A549 (cell line): ENCODE data around the gene TBC1D22A. TPM values are rescaled to one million over a fixed set of nuclear protein-coding genes. Genes with fewer than 3 reads are reported as not detected.

Experiments used
- ATAC-seq, 2 experiments: fragments of 200-7000 bp in 1 of 2; fragments of >200 bp in 1 of 2; cut with Nextera tagmentation in 1 of 2; cut with Tn5 transposase in 1 of 2; 3 replicates each; pipeline versions ENCODE4 v1.8.0 to v1.9.1; 2018 to 2020; ENCODE audit warnings: mild to moderate bottlenecking in 1 of 2, moderate library complexity in 1 of 2
- CTCF ChIA-PET: fragments of 300-600 bp; sonication (Branson Sonifier 250); formaldehyde crosslinking; extraction: SDS; loops from one replicate; lab custom pipeline; 2021; ENCODE audit warnings: antibody characterized with exemption, inconsistent platforms; lab: Yijun Ruan, JAX
- POLR2A ChIA-PET: fragments of 350-600 bp; formaldehyde crosslinking; extraction: SDS; loops from one replicate; lab custom pipeline; 2021; ENCODE audit warnings: antibody characterized with exemption, inconsistent platforms; lab: Yijun Ruan, JAX
- DNase-seq, 2 experiments: peaks; one replicate each; pipeline versions ENCODE4 v3.0.0 to v3.0.0-alpha.2; 2011 to 2016; ENCODE audit warnings: low read depth in 1 of 2, low spot score in 1 of 2
- FAIRE-seq: peaks from 2 replicates; lab custom pipeline; 2011; peaks lifted over from hg19 to GRCh38; lab: Jason Lieb, UNC
- H3K27ac ChIP-seq, 2 experiments: fragments of >200 bp; sonication (Bioruptor Twin); formaldehyde crosslinking; 3 replicates each; pipeline ENCODE4 v1.5.1; 2016 to 2017
- H3K4me1 ChIP-seq: fragments of >200 bp; sonication (Bioruptor Twin); formaldehyde crosslinking; 3 replicates; pipeline ENCODE4 v1.6.1; 2016
- H3K4me2 ChIP-seq: fragments of >200 bp; sonication (Bioruptor Twin); formaldehyde crosslinking; 3 replicates; pipeline ENCODE4 v1.6.1; 2016
- H3K4me3 ChIP-seq: fragments of >200 bp; sonication (Bioruptor Twin); formaldehyde crosslinking; 3 replicates; pipeline ENCODE4 v1.5.1; 2016
- H3K9me3 ChIP-seq: fragments of >200 bp; sonication (Bioruptor Twin); formaldehyde crosslinking; 3 replicates; pipeline ENCODE4 v1.6.1; 2016
- CBX2 ChIP-seq: fragments of 200-600 bp; sonication (generic); IDR thresholded peaks from 2 replicates; pipeline ENCODE4 v1.6.1; 2016; ENCODE audit warnings: low read depth, mild to moderate bottlenecking, borderline replicate concordance
- CEBPB ChIP-seq, 2 experiments: fragments of >200 bp in 1 of 2; sonication (Bioruptor Twin) in 1 of 2; formaldehyde crosslinking in 1 of 2; IDR thresholded peaks; 2 replicates each; pipeline ENCODE4 v1.6.1; 2012 to 2016
- EHF ChIP-seq: fragments of 250-450 bp; sonication (Bioruptor Pico); IDR thresholded peaks from 2 replicates; pipeline ENCODE4 v1.5.0; 2020; ENCODE audit warnings: mild to moderate bottlenecking
- EP300 ChIP-seq, 2 experiments: fragments of >200 bp; sonication (Bioruptor Twin); formaldehyde crosslinking; IDR thresholded peaks; 2 replicates in 1 of 2; 3 replicates in 1 of 2; pipeline ENCODE4 v1.6.1; 2016 to 2017
- GATA3 ChIP-seq: IDR thresholded peaks from 2 replicates; pipeline ENCODE4 v1.6.1; 2012; ENCODE audit warnings: borderline replicate concordance
- HEYL ChIP-seq: fragments of 250-450 bp; sonication (Bioruptor Pico); IDR thresholded peaks from 2 replicates; pipeline ENCODE4 v1.8.0; 2021; ENCODE audit warnings: mild to moderate bottlenecking, moderate library complexity
- KDM1A ChIP-seq: fragments of 200-600 bp; sonication (generic); IDR thresholded peaks from 2 replicates; pipeline ENCODE4 v1.6.1; 2016; ENCODE audit warnings: low read depth, mild to moderate bottlenecking
- MAZ ChIP-seq: fragments of 150-350 bp; IDR thresholded peaks from 2 replicates; pipeline ENCODE4 v1.6.1; 2014; ENCODE audit warnings: antibody characterized with exemption, low read depth, low read length, borderline replicate concordance
- NPAS2 ChIP-seq: fragments of 250-450 bp; sonication (Bioruptor Pico); IDR thresholded peaks from 2 replicates; pipeline ENCODE4 v1.8.0; 2022; ENCODE audit warnings: mild to moderate bottlenecking, moderate library complexity, borderline replicate concordance
- PHF8 ChIP-seq: fragments of 200-600 bp; sonication (generic); IDR thresholded peaks from 2 replicates; pipeline ENCODE4 v1.6.1; 2016; ENCODE audit warnings: low read depth, mild to moderate bottlenecking, antibody characterized with exemption, moderate library complexity, borderline replicate concordance
- POLR2AphosphoS2 ChIP-seq: conservative IDR thresholded peaks from 2 replicates; pipeline ENCODE4 v1.6.1; 2012; ENCODE audit warnings: low read length, improper control_type of control experiment, inconsistent platforms
- RAD21 ChIP-seq, 2 experiments: fragments of >200 bp in 1 of 2; sonication (Bioruptor Twin) in 1 of 2; formaldehyde crosslinking in 1 of 2; IDR thresholded peaks in 1 of 2; conservative IDR thresholded peaks in 1 of 2; 2 replicates in 1 of 2; 3 replicates in 1 of 2; pipeline ENCODE4 v1.6.1; 2012 to 2018; ENCODE audit warnings: inconsistent platforms in 1 of 2
- RARB ChIP-seq: fragments of 250-450 bp; sonication (Bioruptor Pico); IDR thresholded peaks from 2 replicates; pipeline ENCODE4 v1.8.0; 2021; ENCODE audit warnings: mild to moderate bottlenecking, moderate library complexity
- SREBF2 ChIP-seq: fragments of 450-650 bp; IDR thresholded peaks from 2 replicates; pipeline ENCODE4 v1.6.1; 2014; ENCODE audit warnings: mild to moderate bottlenecking, moderate library complexity
- TFCP2L1 ChIP-seq: fragments of 250-450 bp; sonication (Bioruptor Pico); IDR thresholded peaks from 2 replicates; pipeline ENCODE4 v1.5.0; 2021; ENCODE audit warnings: mild to moderate bottlenecking
- ZC3H11A ChIP-seq: fragments of 450-650 bp; IDR thresholded peaks from 2 replicates; pipeline ENCODE4 v1.6.1; 2014; ENCODE audit warnings: antibody characterized with exemption, mild to moderate bottlenecking
- WGBS: methylation state at CpG from one replicate; pipeline ENCODE4 v1.1.6; 2017; ENCODE audit errors: missing lambda C conversion rate; 5-methylcytosine and 5-hydroxymethylcytosine counted together
- polyA plus RNA-seq, 4 experiments: library from polyadenylated mRNA; depleted of rRNA in 3 of 4; stranded (reverse); fragments of >200 nt; fragmentation: RNase III in 1 of 4; extraction: RNeasy Plus Mini Kit Qiagen cat#74134 plus additional on column Dnase treatment in 1 of 4; gene quantifications; 2 replicates in 3 of 4; 3 replicates in 1 of 4; pipeline ENCODE4 v1.2.3, GENCODE V29; 2011 to 2017
- TF ChIP-seq, protein P1 (sequence below): fragments of 200-600 bp; sonication (generic); IDR thresholded peaks from 2 replicates; pipeline ENCODE4 v1.6.1; 2016; ENCODE audit warnings: antibody characterized with exemption, mild to moderate bottlenecking, moderate library complexity
- TF ChIP-seq, protein P2 (sequence below): fragments of >200 bp; sonication (Bioruptor Twin); formaldehyde crosslinking; IDR thresholded peaks from 2 replicates; pipeline ENCODE4 v1.6.1; 2016
- TF ChIP-seq, protein P3 (sequence below): fragments of >200 bp; sonication (Bioruptor Twin); formaldehyde crosslinking; IDR thresholded peaks from 3 replicates; pipeline ENCODE4 v1.6.1; 2016
- TF ChIP-seq, protein P4 (sequence below): fragments of 250-450 bp; sonication (Bioruptor Pico); IDR thresholded peaks from 2 replicates; pipeline ENCODE4 v1.5.0; 2020; ENCODE audit warnings: low read depth, mild to moderate bottlenecking, moderate library complexity

Gene TBC1D22A
- polyA plus RNA-seq, 2 of the 4 experiments (the other 2 are of a cell fraction) = 8.9 to 10.8 TPM

DNA sequence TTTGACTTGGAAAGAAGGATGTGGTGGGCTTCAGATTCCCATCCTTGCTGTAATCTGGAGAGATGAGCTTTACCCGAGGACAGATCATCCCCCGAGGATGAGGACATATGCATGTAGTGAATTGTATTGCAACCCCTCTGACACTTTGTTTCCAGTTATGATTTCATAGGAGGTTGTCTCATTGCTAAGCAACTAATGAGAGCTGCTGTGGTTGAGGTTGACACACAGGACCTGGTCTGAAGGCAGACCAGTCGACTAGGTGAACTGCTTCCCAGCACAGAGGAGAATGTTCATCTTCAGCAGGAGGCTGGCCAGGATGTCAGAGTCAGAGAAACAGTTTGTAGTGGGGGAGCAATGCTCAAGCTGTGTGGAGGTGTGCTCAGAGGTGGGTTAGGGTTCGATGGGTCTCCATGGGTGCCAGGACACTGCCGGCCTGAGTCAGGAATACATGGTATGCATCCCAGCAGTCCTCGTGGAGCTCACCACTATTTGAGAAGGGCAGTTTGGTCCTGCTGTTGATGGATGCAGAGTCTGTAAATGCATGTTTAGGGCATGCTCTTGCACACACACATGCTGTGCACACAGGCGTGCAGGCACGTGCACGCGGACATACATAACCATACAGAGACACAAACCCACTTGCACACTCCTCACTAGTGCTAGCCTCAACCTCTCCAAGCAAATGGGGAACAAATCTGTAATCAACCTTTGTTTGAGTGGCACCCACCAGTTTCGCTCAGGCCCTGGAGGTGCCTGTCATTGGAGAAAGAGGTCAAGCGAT, 153.7 kb downstream of the TBC1D22A start:
- TF ChIP-seq CEBPB (IDR thresholded peaks at IDR 0.05) (no peak), RAD21 (conservative IDR thresholded peaks at IDR 0.05 in 1 of 2, IDR thresholded peaks at IDR 0.05 in 1 of 2) (no peak), RARB (CRISPR knock-in tag) (no peak), SREBF2 (no peak), EHF (CRISPR knock-in tag) (no peak), GATA3 (no peak), EP300 (IDR thresholded peaks at IDR 0.05) (no peak), CBX2 (no peak)
- TF ChIP-seq, protein P1, sequence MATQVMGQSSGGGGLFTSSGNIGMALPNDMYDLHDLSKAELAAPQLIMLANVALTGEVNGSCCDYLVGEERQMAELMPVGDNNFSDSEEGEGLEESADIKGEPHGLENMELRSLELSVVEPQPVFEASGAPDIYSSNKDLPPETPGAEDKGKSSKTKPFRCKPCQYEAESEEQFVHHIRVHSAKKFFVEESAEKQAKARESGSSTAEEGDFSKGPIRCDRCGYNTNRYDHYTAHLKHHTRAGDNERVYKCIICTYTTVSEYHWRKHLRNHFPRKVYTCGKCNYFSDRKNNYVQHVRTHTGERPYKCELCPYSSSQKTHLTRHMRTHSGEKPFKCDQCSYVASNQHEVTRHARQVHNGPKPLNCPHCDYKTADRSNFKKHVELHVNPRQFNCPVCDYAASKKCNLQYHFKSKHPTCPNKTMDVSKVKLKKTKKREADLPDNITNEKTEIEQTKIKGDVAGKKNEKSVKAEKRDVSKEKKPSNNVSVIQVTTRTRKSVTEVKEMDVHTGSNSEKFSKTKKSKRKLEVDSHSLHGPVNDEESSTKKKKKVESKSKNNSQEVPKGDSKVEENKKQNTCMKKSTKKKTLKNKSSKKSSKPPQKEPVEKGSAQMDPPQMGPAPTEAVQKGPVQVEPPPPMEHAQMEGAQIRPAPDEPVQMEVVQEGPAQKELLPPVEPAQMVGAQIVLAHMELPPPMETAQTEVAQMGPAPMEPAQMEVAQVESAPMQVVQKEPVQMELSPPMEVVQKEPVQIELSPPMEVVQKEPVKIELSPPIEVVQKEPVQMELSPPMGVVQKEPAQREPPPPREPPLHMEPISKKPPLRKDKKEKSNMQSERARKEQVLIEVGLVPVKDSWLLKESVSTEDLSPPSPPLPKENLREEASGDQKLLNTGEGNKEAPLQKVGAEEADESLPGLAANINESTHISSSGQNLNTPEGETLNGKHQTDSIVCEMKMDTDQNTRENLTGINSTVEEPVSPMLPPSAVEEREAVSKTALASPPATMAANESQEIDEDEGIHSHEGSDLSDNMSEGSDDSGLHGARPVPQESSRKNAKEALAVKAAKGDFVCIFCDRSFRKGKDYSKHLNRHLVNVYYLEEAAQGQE = no peak
- Histone ChIP-seq H3K27ac (no peak overlapping the region), H3K4me2 (no peak overlapping the region), H3K4me3 (no peak overlapping the region), H3K9me3 (no peaks in the 10 kb centered on the region), H3K4me1 (no peaks in the 10 kb centered on the region)
- FAIRE-seq (no peak), DNase-seq (no peak), ATAC-seq (no peak)
- POLR2A ChIA-PET = no interaction called here
- WGBS = 92% methylated on average over 12 of the region's 12 CpGs
- CTCF ChIA-PET = interaction anchor here (1.3 to 1.5 kb wide), 2 partner anchors 12 to 113 kb away, joined by 3 to 4 read pairs; no protein-coding TSS in a partner anchor

DNA sequence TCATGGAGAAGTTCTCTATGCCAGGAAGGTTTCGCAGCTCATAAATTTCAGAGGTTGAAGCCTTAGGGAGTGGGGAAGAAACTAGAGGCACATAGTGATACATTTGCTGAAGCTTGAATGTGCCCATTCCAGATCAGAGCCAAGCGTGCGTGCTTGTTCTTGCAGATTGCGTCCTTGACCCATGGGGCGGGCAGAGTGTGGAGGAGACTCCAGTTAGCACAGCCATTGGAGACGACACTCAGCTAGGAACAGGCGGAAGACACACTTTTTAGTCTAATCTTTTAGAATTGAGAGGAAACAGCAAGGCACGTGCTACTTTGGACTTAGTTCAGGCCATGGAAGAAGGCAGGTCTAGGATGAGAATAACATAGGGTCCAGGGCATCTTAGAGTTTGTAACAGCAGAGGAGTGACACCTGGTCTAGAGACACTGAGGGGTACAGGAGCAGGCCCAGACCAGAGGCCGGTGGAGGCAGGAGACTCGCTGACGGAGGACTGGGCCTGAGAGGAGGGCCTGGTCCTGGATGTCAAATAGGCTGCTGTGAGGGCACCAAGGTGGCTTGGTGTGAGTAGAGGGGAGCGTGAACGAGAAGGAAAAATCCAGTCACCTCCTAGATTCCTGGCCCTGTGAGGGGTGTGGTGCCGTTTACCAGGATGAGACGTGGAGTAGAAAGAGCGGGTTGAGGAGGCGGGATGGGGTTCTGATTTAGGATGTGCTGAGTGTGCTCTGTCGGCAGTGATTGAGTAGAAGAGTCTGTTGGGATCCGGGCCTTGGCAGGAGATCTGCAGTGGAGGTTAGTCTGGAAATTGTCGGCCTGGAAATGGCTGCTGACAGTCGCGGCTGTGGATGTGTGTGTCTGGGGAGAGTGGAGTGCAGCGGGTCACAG, 154.7 kb downstream of the TBC1D22A start:
- no peak overlapping the region for H3K27ac ChIP-seq
- no peak overlapping the region for H3K4me3 ChIP-seq
- WGBS = 93% methylated on average over 23 of the region's 23 CpGs
- no peak for FAIRE-seq
- H3K4me2 ChIP-seq = no peak overlapping the region
- H3K9me3 ChIP-seq = peaks cover 3% of the 10 kb centered on the region; the same call in 1 of the 3 replicates
- DNase-seq = no peak
- no peaks in the 10 kb centered on the region for H3K4me1 ChIP-seq
- POLR2A ChIA-PET = no interaction called here
- no peak for ATAC-seq
- CTCF ChIA-PET = interaction anchor here (1.5 kb wide), 1 partner anchor 114 kb away, joined by 4 read pairs; no protein-coding TSS in a partner anchor
- TF ChIP-seq NPAS2 (CRISPR knock-in tag) (no peak), TFCP2L1 (CRISPR knock-in tag) (no peak), POLR2AphosphoS2 (no peak), MAZ (no peak), HEYL (CRISPR knock-in tag) (no peak), ZC3H11A (no peak), KDM1A (no peak), PHF8 (no peak)
- TF ChIP-seq, protein P2, sequence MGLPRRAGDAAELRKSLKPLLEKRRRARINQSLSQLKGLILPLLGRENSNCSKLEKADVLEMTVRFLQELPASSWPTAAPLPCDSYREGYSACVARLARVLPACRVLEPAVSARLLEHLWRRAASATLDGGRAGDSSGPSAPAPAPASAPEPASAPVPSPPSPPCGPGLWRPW = no peak
- TF ChIP-seq, protein P3, sequence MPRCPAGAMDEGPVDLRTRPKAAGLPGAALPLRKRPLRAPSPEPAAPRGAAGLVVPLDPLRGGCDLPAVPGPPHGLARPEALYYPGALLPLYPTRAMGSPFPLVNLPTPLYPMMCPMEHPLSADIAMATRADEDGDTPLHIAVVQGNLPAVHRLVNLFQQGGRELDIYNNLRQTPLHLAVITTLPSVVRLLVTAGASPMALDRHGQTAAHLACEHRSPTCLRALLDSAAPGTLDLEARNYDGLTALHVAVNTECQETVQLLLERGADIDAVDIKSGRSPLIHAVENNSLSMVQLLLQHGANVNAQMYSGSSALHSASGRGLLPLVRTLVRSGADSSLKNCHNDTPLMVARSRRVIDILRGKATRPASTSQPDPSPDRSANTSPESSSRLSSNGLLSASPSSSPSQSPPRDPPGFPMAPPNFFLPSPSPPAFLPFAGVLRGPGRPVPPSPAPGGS = no peak
- TF ChIP-seq, protein P4, sequence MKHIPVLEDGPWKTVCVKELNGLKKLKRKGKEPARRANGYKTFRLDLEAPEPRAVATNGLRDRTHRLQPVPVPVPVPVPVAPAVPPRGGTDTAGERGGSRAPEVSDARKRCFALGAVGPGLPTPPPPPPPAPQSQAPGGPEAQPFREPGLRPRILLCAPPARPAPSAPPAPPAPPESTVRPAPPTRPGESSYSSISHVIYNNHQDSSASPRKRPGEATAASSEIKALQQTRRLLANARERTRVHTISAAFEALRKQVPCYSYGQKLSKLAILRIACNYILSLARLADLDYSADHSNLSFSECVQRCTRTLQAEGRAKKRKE = no peak
